HCT116 (cell line): ENCODE measurements around the gene SCN4B.

Source experiments
- CTCF ChIP-seq, 3 experiments: fragments of 200-600 bp in 1 of 3; sonication (generic) in 1 of 3; IDR thresholded peaks in 2 of 3; conservative IDR thresholded peaks in 1 of 3; 2 replicates each; pipeline ENCODE4 v1.5.1; 2012 to 2017; ENCODE audit warnings: low read depth in 2 of 3, low read length in 2 of 3, antibody characterized with exemption in 1 of 3, borderline replicate concordance in 1 of 3, control low read depth in 1 of 3, mild to moderate bottlenecking in 1 of 3, mixed read lengths in 1 of 3, mixed run types in 1 of 3, moderate library complexity in 1 of 3; ENCODE audit not compliant: insufficient read depth in 1 of 3
- EZH2 ChIP-seq: fragments of 200-600 bp; sonication (generic); IDR thresholded peaks from 2 replicates; pipeline ENCODE4 v1.6.1; 2017; ENCODE audit warnings: antibody characterized with exemption, mixed run types
- EZH2phosphoT487 ChIP-seq: fragments of 200-600 bp; IDR thresholded peaks from 2 replicates; pipeline ENCODE4 v1.6.1; 2018; ENCODE audit warnings: antibody characterized with exemption, borderline replicate concordance
- JUND ChIP-seq: IDR thresholded peaks from 2 replicates; pipeline ENCODE4 v1.6.1; 2012
- MAX ChIP-seq: IDR thresholded peaks from 2 replicates; pipeline ENCODE4 v1.6.1; 2012
- POLR2A ChIP-seq: IDR thresholded peaks from 2 replicates; pipeline ENCODE4 v1.7.0; 2011; ENCODE audit warnings: borderline replicate concordance; ENCODE audit not compliant: insufficient read depth, insufficient read length; ENCODE audit errors: extremely low read depth
- POLR2AphosphoS5 ChIP-seq: IDR thresholded peaks from 2 replicates; pipeline ENCODE4 v1.6.1; 2011; ENCODE audit warnings: mild to moderate bottlenecking, low read depth, low read length, moderate library complexity
- RAD21 ChIP-seq: IDR thresholded peaks from 2 replicates; pipeline ENCODE4 v1.6.1; 2012; ENCODE audit warnings: low read depth, mild to moderate bottlenecking
- REST ChIP-seq: IDR thresholded peaks from 2 replicates; pipeline ENCODE4 v1.6.1; 2012; ENCODE audit warnings: low read depth
- SIN3A ChIP-seq: IDR thresholded peaks from 2 replicates; pipeline ENCODE4 v1.6.1; 2012; ENCODE audit warnings: low read depth
- YY1 ChIP-seq: IDR thresholded peaks from 2 replicates; pipeline ENCODE4 v1.6.1; 2011; ENCODE audit warnings: low read length, low read depth, moderate library complexity, mild to moderate bottlenecking; ENCODE audit not compliant: insufficient replicate concordance; ENCODE audit errors: extremely low read depth

GRCh38 chr11:118170231-118170630, 17.6 kb upstream of the SCN4B start:
- no peak for TF ChIP-seq CTCF (IDR thresholded peaks at IDR 0.05 in 2 of 3, conservative IDR thresholded peaks at IDR 0.05 in 1 of 3; ENCODE audit: borderline replicate concordance in 1 of 3, insufficient read depth in 1 of 3, low read depth in 2 of 3, low read length in 2 of 3)
- TF ChIP-seq POLR2A, result no peak
- no peak for TF ChIP-seq POLR2AphosphoS5
- no peak for TF ChIP-seq JUND
- TF ChIP-seq REST, result no peak
- TF ChIP-seq MAX, result no peak
- no peak for TF ChIP-seq EZH2
- TF ChIP-seq RAD21, result no peak
- no peak for TF ChIP-seq YY1
- TF ChIP-seq SIN3A, result no peak
- TF ChIP-seq EZH2phosphoT487, result no peak
